ENCODE results near the gene RRP8.

- TF ChIP-seq MAZ (CRISPR knock-in tag; conservative IDR thresholded peaks at IDR 0.05 in 1 of 2, IDR thresholded peaks at IDR 0.05 in 1 of 2) (no peak), PHF21A (IDR thresholded peaks at IDR 0.05; ENCODE audit: borderline replicate concordance, low read depth) (no peak), TCF7L2 (IDR thresholded peaks at IDR 0.05; ENCODE audit: low read depth, low read length) (no peak), JUND (IDR thresholded peaks at IDR 0.05; ENCODE audit: borderline replicate concordance, low read depth, low read length) (no peak), JUND (tag; IDR thresholded peaks at IDR 0.05; ENCODE audit: borderline replicate concordance, low read depth, low read length) (no peak), POLR2A (conservative IDR thresholded peaks at IDR 0.05) (no peak), GATA2 (CRISPR knock-in tag; IDR thresholded peaks at IDR 0.05) (no peak), COPS2 (conservative IDR thresholded peaks at IDR 0.05) (no peak), EP300 (IDR thresholded peaks at IDR 0.05; ENCODE audit: low read length) (no peak), YY1 (IDR thresholded peaks at IDR 0.05; ENCODE audit: borderline replicate concordance in 1 of 3, control insufficient read depth in 1 of 3, extremely low read depth in 1 of 3, insufficient read depth in 3 of 3, insufficient read length in 1 of 3, insufficient replicate concordance in 2 of 3, low read depth in 1 of 3, low read length in 2 of 3) (no peak), THAP12 (CRISPR knock-in tag; IDR thresholded peaks at IDR 0.05) (no peak), HEY1 (CRISPR knock-in tag; IDR thresholded peaks at IDR 0.05; ENCODE audit: borderline replicate concordance) (no peak), HCFC1 (IDR thresholded peaks at IDR 0.05; ENCODE audit: low read depth, low read length) (no peak), ZBTB17 (CRISPR knock-in tag; IDR thresholded peaks at IDR 0.05) (no peak)
Measured at GRCh38 chr11:6633422-6634408, 30.3 kb upstream of the RRP8 start.

Data from K562 (cell line).